NCI-H446 treated with DMSO at 0.1 percent for 48 hours (cell line): ENCODE results near the gene ACTR5.

Experiments used
- DNase-seq: peaks from one replicate; lab custom pipeline; 2025; lab: John Stamatoyannopoulos, UW

ACTR5 gene

GRCh38 chr20:38728911-38729642 lies 19.2 kb upstream of the ACTR5 start:
- DNase-seq = no peak

DNA sequence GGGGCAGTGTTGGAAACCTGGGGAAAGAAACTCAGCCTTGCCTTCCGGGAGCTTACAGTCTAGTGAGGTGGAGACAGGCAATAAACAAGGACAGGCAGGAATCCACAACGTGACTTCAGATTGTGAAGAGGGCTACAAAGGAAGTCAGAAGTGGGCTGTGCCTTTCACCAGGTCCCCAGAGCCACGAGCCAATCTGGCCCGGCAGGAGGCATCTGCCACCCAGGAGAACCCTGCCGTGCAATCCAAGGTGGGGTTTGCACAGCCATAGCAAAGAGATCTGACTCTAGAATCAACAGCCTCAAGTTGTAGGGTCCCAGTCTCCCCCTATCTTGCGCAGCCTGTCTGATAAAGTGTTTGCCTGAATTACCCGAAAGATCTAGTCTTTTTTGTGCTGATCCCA lies 18.5 kb upstream of the ACTR5 start:
- no peak for DNase-seq

DNA sequence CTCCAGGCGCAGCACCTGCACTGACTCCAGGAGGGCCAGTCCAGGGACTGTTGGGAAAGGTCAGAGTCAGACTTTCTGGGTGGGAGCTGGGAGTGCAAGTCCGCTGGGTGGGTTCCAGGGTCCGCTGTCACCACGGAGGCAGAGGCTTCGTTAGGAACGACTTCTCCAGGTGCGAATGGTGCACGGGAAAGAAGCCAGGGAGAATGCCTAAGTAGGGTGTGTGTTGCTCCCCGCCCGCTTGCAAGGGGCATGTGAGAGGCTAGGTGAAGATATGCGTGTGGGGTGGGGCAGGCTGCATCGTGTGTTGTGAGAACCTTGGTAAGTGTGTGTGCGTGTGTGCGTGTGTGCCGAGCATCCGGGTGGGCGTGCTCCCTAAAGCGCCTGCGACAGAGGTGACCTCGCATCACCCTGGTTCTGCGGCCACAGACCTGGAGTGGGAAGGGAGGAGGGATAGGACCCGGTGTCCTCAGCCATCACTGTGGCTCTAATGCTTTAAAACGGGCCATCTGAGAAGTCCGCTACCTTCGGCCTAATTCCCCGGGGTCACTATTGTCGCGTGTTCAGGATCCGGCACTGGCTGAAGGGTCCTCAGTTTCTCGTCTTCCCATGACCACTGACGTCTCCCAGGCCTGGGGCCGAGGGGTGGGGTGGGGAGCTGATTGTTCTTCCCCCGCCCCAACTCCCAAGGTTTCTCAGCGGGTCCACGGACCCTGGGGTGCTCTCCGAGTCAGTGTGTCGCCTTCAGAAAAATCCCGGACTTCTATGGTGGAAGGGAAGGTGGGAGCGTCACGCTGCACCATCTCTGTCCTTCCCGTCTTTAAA lies 17.9 kb upstream of the ACTR5 start:
- no peak for DNase-seq

DNA sequence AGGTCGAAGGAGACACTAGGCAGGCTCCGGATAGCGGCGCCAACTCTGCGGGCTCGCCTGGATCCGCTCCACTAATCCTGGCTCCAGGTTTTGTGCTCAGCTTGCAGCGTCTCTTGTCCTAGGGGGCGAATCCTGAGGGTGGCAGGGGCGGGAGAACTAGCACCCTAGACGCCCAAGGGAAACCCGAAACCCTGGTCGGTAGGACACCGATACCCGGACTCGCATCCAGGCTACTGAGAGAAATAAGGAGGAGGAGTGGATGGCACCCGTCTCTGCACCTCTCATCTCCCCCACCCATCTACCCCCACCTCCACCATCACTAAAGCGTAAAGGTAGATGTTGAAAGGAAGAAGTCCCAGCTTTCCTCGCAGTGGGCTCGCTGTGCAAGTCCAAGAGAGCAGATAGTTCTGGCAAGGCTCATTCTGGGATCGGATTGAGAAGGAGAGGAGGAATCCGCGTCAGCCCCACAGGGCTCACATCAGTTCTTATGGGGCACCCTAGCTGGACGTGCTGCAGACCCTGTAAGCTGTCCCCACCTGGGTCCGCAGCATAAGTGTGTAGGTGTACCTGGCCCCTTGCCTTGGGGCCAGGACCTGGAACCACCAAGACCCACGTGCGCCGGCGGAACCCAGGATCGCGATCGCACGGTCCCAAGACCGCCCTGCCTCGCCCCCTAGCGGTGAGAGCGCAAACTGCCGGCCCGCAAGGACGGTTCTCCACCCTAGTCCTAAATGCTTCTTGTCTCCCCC lies 17.1 kb upstream of the ACTR5 start:
- peak; percentile 51 for DNase-seq

DNA sequence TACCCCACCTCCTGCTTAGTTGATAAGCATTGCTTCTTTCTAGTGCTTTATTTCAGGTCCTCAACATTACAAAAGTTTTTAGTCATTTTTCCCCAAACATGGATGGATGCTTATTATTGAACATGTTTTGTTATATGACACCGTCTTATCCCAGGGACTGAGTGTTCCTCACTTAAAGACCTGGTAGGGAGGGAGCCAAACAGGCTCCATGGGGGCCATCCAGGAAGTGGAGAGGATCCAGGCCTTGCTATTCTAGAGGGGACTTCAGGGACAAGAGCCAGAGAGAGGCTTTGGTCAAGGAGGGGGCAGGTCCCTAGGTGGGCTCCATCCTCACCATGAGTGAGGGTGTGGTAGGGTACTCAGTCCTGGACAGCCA lies 16.5 kb upstream of the ACTR5 start:
- no peak for DNase-seq

DNA sequence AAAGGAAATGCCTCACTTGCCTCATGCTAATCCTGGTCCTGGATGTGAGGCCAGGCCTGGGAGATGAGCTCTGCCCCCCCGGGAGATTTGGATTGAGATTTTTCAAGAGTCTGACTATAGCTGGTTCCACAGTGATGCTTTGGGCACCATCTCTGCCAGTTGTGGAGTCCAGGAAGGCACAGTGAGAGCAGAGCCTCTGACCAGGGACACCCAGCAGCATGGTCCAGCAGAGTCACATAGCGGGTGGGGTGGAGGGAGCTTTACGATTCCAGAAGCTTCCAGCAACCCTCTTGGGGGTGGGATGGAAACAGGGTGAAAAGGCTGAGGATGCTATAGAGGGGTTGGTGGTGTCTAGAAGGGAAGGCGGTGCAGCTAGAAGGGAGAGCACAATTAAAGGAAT lies 15.3 kb upstream of the ACTR5 start:
- no peak for DNase-seq

- DNase-seq = no peak
Observed at GRCh38 chr20:38735172-38735571, 13.1 kb upstream of the ACTR5 start.

- no peak for DNase-seq
Observed at GRCh38 chr20:38737887-38738286, 10.4 kb upstream of the ACTR5 start.

GRCh38 chr20:38745757-38746156 lies 2.5 kb upstream of the ACTR5 start:
- no peak for DNase-seq

GRCh38 chr20:38747495-38748096 lies 664 bp upstream of the ACTR5 start:
- DNase-seq = no peak

DNA sequence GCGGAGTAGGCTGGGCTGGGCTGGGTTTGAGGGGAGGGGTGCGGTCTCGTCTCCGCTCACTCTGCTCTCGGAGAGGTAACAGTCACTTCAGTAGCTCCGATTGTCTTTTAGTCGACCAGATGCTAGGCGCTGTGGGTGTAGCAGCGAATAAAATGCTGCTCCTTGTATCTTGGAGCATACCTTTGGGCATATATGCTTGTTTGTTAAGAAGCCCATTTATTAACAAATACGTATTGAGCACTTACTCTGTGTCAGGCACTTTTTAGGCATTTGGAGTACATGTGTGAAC lies 545 bp downstream of the ACTR5 start:
- no peak for DNase-seq

GRCh38 chr20:38751360-38751976 lies 3.2 kb downstream of the ACTR5 start:
- peak; percentile 25 for DNase-seq

GRCh38 chr20:38752029-38752428 lies 3.8 kb downstream of the ACTR5 start:
- no peak for DNase-seq

DNA sequence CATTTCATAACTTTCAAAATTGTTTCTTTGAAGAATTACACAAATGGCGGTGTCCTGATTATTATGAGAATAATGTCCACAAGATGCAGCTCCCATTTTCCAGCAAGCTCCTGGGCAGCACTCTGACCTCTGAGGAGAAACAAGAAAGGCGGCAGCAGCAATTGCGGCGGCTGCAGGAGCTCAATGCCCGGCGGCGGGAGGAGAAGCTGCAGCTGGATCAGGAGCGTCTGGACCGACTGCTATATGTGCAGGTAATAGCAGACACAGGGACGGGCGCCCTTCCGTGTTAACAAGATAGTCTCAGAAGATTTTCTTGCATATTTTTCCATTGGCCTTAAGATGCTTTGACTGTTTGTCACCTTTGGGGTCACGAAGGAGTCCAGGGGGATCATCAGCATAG lies 6.7 kb downstream of the ACTR5 start:
- no peak for DNase-seq

DNA sequence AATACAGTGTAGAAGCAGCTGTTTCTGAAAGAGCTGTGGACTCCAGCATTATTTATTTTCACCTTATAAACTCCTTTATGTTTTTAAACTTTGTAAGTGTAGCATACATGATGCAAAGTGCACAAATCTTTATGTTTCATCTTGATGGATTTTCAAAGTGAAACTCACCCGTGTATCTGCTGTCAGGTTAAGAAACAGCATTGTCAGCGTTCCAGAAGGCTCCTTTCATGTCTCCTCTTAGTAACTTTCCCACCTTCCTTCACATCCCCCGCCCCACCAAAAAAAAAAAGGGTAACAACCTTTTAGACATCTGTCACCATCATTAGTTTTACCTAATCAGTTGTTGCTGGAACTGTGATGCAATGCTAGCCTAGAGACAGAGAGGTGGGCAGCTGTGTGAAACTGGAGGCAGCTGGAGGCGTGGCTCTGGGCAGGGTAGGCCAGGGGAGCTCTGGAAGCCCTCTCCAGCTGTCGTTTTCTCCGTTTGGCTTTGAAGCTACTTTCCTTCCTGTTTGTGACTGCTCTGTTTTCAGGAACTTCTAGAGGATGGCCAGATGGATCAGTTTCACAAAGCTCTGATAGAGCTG lies 7.2 kb downstream of the ACTR5 start:
- DNase-seq = no peak

- DNase-seq = no peak
Observed at GRCh38 chr20:38757145-38757775, 9.0 kb downstream of the ACTR5 start.

- DNase-seq = no peak
Observed at GRCh38 chr20:38759106-38759505, 10.8 kb downstream of the ACTR5 start.

GRCh38 chr20:38760978-38761377 lies 12.7 kb downstream of the ACTR5 start:
- DNase-seq = no peak

GRCh38 chr20:38762174-38762573 lies 13.9 kb downstream of the ACTR5 start:
- DNase-seq = no peak

DNA sequence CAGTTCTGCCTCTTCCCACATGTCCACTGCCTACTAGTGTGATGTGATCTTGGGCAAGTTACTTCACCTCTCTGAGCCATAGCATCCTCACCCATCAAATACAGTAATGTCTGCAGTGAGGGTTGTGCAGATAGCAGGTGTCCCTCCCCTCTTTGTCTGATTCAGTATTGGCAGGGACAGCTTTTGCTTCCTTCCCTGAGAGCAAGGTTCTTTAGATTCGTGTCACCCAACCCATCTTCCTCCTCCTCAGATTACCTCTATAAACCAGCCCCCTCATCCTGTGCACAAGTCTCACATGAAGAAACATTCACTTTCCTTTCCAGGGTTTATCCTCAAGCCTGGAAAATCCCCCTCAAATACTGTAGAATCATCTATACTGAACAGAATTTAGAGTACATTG lies 15.4 kb downstream of the ACTR5 start:
- DNase-seq = no peak

GRCh38 chr20:38764567-38765318 lies 16.5 kb downstream of the ACTR5 start:
- DNase-seq = peak; percentile 44
